Duodenal mucosa (tissue), 2 donors: ENCODE data around the gene GAS7.

ENCODE experiments used
- H3K27ac ChIP-seq: one replicate; pipeline ENCODE4 v1.7.0; 2013; ENCODE audit warnings: low read depth, low read length
- H3K27me3 ChIP-seq, 2 donors: one replicate each; pipeline ENCODE4 v1.7.0; 2013; ENCODE audit warnings: low read length in 2 of 2, control low read depth in 1 of 2; ENCODE audit not compliant: insufficient read depth in 2 of 2, control insufficient read depth in 1 of 2
- H3K36me3 ChIP-seq, 2 donors: one replicate each; pipeline ENCODE4 v1.7.0; 2013; ENCODE audit warnings: low read length in 2 of 2, control low read depth in 1 of 2; ENCODE audit not compliant: insufficient read depth in 2 of 2, control insufficient read depth in 1 of 2
- H3K4me1 ChIP-seq, 2 donors: one replicate each; pipeline ENCODE4 v1.7.0; 2013; ENCODE audit warnings: low read length in 2 of 2, control low read depth in 1 of 2; ENCODE audit not compliant: insufficient read depth in 2 of 2, control insufficient read depth in 1 of 2
- H3K4me3 ChIP-seq, 2 donors: one replicate each; pipeline ENCODE4 v1.7.0; 2013; ENCODE audit warnings: low read length in 2 of 2, low read depth in 1 of 2
- H3K9ac ChIP-seq, 2 donors: one replicate each; pipeline ENCODE4 v1.7.0; 2013; ENCODE audit warnings: low read length in 2 of 2, low read depth in 1 of 2
- H3K9me3 ChIP-seq, 2 donors: one replicate each; pipeline ENCODE4 v1.7.0; 2013; ENCODE audit warnings: low read length in 2 of 2, control low read depth in 1 of 2; ENCODE audit not compliant: control insufficient read depth in 1 of 2

GAS7 gene

GRCh38 chr17:10032118-10032852 is 166.1 kb downstream of the GAS7 start:
- Histone ChIP-seq H3K36me3 (no peaks in the 10 kb centered on the region), H3K9ac (no peak overlapping the region), H3K27ac (no peak overlapping the region), H3K27me3 (no peaks in the 10 kb centered on the region), H3K4me1 (peaks cover 20 to 28% of the 10 kb centered on the region in 2 donors), H3K4me3 (no peak overlapping the region), H3K9me3 (no peaks in the 10 kb centered on the region)

DNA sequence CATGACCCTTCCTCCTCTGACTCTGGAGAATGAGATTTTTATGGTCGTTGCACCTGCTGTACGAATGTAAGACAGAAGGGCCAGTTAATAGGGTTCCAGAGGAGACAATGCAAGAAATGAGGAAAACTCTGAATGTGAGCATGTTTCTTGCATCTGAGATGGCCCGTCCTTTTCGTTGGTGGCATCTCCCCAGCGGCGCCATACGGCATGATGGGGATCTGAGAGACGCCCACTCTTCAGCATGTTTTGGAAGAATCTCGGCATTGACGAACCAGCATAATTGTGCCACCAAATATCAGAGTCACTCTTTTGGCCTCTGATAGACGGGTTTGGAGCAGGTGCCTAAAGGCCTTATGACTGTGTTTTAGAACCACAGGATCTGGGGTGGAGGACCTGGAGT is 166.8 kb downstream of the GAS7 start:
- Histone ChIP-seq H3K4me3 (no peak overlapping the region), H3K4me1 (peaks cover 22 to 28% of the 10 kb centered on the region in 2 donors), H3K9me3 (no peaks in the 10 kb centered on the region), H3K27me3 (no peaks in the 10 kb centered on the region), H3K9ac (no peak overlapping the region), H3K27ac (no peak overlapping the region), H3K36me3 (no peaks in the 10 kb centered on the region)

GRCh38 chr17:10031127-10031526 is 167.3 kb downstream of the GAS7 start:
- H3K9ac ChIP-seq = no peak overlapping the region
- no peak overlapping the region for H3K27ac ChIP-seq
- no peaks in the 10 kb centered on the region for H3K27me3 ChIP-seq
- peaks cover 27 to 28% of the 10 kb centered on the region in 2 donors for H3K4me1 ChIP-seq
- no peaks in the 10 kb centered on the region for H3K9me3 ChIP-seq
- no peaks in the 10 kb centered on the region for H3K36me3 ChIP-seq
- H3K4me3 ChIP-seq = no peak overlapping the region

GRCh38 chr17:10029129-10029528 is 169.3 kb downstream of the GAS7 start:
- Histone ChIP-seq H3K9me3 (no peaks in the 10 kb centered on the region), H3K27me3 (no peaks in the 10 kb centered on the region), H3K4me1 (peaks cover 23 to 25% of the 10 kb centered on the region in 2 donors), H3K27ac (no peak overlapping the region), H3K36me3 (no peaks in the 10 kb centered on the region), H3K9ac (no peak overlapping the region), H3K4me3 (no peak overlapping the region)

DNA sequence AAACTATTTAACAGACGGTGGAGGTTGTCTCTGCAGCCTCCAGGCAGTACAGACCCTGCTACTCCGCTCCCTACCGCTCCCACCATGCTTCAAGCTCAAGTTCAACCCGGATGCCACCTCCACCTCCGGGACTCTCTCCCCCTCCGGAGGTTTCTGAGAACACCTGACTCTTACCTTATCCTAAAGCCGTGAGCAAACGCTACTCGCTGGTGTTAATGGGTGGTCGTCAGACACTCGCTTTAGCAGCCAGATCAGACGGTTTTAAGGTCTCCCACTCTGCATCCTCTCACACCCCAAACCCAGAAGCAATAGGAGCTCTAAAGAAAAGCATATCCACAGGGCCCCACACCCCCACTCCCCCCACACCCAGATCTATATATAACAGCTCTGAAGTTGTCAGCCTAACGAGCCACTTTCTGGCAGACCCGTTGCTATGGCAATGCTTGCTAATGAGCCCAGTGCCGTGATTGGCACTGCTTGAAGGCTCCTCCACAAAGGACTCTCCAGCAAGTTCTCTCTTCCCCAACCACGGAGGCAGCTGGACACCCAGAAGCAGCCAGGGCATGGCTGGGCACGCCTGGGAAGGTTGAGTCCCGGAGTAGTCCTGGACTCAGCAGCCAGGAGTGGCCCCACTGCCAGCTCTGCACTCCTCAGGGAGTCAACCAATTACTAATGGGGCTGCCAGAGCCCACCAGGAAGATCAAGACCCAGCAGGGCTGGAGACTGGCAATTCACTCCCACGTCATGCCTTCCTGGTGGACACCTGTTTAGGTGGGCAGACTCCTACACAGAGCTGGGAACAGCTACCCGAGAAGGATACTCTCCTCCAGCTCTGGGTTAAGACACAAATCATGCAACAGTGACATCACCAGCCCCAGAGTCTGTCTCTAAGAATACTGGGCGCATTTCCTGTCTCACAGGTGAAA is 172.2 kb downstream of the GAS7 start:
- no peaks in the 10 kb centered on the region for H3K9me3 ChIP-seq
- H3K4me3 ChIP-seq = no peak overlapping the region
- no peak overlapping the region for H3K9ac ChIP-seq
- no peak overlapping the region for H3K27ac ChIP-seq
- no peaks in the 10 kb centered on the region for H3K36me3 ChIP-seq
- H3K4me1 ChIP-seq = peaks cover 7 to 9% of the 10 kb centered on the region in 2 donors
- H3K27me3 ChIP-seq = no peaks in the 10 kb centered on the region

DNA sequence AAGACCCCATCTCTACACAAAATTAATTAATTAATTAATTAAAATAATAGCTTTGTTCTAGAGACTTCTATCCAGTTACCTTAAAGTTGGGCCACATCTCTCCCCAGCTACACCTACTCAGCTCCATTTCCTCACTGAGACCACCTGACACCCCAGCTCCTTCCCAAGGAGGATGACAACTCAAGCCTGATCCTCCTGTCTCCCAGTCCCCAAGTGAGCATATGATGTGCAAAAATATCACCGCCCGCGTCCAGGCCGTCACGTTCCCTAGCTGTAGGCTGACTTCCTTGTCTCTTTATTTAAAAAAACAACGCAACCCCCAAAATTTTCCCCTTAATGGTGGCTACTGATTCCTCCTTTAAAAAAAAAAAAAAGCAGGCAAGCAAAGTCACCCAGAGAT is 173.2 kb downstream of the GAS7 start:
- H3K27ac ChIP-seq = no peak overlapping the region
- H3K4me1 ChIP-seq = peaks cover 7 to 11% of the 10 kb centered on the region in 2 donors
- no peaks in the 10 kb centered on the region for H3K9me3 ChIP-seq
- H3K9ac ChIP-seq = no peak overlapping the region
- no peak overlapping the region for H3K4me3 ChIP-seq
- no peaks in the 10 kb centered on the region for H3K27me3 ChIP-seq
- H3K36me3 ChIP-seq = no peaks in the 10 kb centered on the region

GRCh38 chr17:10022416-10022815 is 176.0 kb downstream of the GAS7 start:
- Histone ChIP-seq H3K27ac (no peak overlapping the region), H3K9ac (no peak overlapping the region)

DNA sequence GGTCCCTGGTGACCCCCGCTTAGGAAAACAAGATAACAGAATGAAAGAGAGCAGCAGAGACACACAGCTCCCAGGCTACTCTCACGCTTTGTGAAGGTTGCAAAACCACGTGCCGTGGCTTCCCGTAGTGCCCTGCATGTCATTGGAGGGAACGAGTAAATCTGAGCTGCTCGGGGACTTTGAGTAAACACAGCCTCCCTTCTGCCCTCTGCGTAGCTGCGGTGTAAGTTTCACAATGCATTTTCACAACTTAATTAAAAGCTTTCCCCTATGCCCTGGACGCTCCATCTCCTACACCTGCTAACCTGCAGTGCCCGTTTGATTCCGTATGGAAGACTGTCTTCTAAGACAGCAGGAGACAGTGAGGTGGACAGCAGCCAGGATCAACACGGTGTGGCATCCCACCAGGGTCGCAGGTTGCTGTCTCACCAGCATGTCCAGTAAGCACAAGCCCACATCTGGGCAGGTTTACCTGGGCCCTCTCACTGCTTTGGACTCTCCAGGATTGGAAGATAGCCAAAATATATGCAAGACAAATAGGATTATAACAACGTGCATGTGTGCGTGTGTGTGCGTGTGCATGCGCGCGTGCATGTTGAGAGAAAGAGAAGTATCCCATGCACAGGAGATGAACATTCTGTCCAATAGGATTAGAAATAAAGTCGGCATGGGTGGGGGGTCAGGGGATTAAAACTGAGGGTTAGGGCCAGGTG is 177.0 kb downstream of the GAS7 start:
- H3K4me3 ChIP-seq = no peak overlapping the region
- no peak overlapping the region for H3K9ac ChIP-seq
- no peaks in the 10 kb centered on the region for H3K27me3 ChIP-seq
- H3K27ac ChIP-seq = no peak overlapping the region
- peaks cover 7 to 17% of the 10 kb centered on the region in 2 donors for H3K4me1 ChIP-seq
- no peaks in the 10 kb centered on the region for H3K36me3 ChIP-seq
- H3K9me3 ChIP-seq = no peaks in the 10 kb centered on the region

More at GRCh38 chr17:10022416-10022815, 176.0 kb downstream of the GAS7 start:
- Histone ChIP-seq H3K4me1 (peaks cover 11 to 17% of the 10 kb centered on the region in 2 donors), H3K4me3 (no peak overlapping the region), H3K9me3 (no peaks in the 10 kb centered on the region), H3K27me3 (no peaks in the 10 kb centered on the region), H3K36me3 (no peaks in the 10 kb centered on the region)

DNA sequence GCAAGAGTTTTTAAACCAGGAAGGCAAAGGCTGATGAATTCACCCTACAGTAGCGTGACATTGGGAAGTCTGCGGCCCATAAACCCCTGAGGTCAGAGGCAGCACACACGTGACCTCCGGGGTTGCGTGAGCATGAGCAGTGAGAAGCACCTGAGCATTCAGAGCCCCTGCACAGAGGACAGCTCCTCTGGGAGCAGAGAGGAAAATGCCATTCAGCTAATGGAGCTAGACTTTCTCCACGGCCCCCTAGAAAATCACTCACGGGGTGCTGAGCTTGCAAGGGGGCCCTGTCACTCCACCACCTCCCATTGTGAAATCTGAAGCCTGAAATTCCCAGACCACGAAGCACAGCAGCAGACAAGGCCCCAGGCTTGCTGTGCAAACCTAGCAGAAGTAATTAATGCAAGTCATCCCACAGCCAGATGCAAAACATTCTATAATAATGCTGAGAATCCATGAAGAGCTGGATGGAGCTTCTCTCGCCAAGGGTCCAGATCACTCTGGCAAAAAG is 178.4 kb downstream of the GAS7 start:
- H3K27ac ChIP-seq = no peak overlapping the region
- no peaks in the 10 kb centered on the region for H3K27me3 ChIP-seq
- no peak overlapping the region for H3K4me3 ChIP-seq
- no peak overlapping the region for H3K9ac ChIP-seq
- peaks cover 3 to 17% of the 10 kb centered on the region in 2 donors for H3K4me1 ChIP-seq
- no peaks in the 10 kb centered on the region for H3K9me3 ChIP-seq
- no peaks in the 10 kb centered on the region for H3K36me3 ChIP-seq
